Panc1 (cell line): ENCODE results near the gene KCNK15.

Experiments used
- POLR2AphosphoS5 ChIP-seq: IDR thresholded peaks from 2 replicates; pipeline ENCODE4 v1.6.1; 2012; ENCODE audit warnings: mild to moderate bottlenecking, low read depth, low read length, moderate library complexity
- TCF7L2 ChIP-seq: IDR thresholded peaks from 2 replicates; pipeline ENCODE4 v1.6.1; 2011; ENCODE audit warnings: mild to moderate bottlenecking, low read depth, low read length, inconsistent platforms
- TF ChIP-seq, protein P1 (sequence below): fragments of 450-650 bp; IDR thresholded peaks from 2 replicates; pipeline ENCODE4 v1.5.1; 2017; ENCODE audit warnings: mild to moderate bottlenecking
- TF ChIP-seq, protein P2 (sequence below), 2 experiments: IDR thresholded peaks; 2 replicates each; pipeline ENCODE4 v1.6.1; 2011 to 2012; ENCODE audit warnings: low read depth in 2 of 2, control low read depth in 1 of 2, low read length in 1 of 2, mild to moderate bottlenecking in 1 of 2, moderate library complexity in 1 of 2; ENCODE audit not compliant: insufficient read depth in 1 of 2

DNA sequence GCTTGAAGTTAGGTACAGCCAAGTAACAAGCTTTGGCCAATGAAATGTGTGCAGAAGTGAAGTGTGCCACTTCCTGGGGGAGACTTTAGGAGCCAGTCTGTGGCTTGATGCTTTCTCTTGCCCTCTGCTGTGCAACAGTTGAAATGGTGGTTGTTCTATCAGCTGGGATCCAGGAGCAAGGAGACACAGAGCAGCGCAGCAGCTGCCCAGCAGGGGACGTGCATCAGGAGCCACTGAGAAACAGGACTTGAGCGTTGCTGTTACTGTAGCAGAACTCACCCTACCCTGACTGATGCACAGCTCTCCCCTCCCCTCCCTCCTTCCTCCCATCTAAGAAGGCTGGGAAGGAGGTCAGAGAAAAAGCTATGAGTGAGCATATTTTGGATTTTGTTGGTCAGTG, 49.4 kb upstream of the KCNK15 start:
- no peak for TF ChIP-seq POLR2AphosphoS5
- TF ChIP-seq, protein P1, sequence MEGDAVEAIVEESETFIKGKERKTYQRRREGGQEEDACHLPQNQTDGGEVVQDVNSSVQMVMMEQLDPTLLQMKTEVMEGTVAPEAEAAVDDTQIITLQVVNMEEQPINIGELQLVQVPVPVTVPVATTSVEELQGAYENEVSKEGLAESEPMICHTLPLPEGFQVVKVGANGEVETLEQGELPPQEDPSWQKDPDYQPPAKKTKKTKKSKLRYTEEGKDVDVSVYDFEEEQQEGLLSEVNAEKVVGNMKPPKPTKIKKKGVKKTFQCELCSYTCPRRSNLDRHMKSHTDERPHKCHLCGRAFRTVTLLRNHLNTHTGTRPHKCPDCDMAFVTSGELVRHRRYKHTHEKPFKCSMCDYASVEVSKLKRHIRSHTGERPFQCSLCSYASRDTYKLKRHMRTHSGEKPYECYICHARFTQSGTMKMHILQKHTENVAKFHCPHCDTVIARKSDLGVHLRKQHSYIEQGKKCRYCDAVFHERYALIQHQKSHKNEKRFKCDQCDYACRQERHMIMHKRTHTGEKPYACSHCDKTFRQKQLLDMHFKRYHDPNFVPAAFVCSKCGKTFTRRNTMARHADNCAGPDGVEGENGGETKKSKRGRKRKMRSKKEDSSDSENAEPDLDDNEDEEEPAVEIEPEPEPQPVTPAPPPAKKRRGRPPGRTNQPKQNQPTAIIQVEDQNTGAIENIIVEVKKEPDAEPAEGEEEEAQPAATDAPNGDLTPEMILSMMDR: no peak; the same call in 1 of the 2 replicates
- TF ChIP-seq, protein P2, sequence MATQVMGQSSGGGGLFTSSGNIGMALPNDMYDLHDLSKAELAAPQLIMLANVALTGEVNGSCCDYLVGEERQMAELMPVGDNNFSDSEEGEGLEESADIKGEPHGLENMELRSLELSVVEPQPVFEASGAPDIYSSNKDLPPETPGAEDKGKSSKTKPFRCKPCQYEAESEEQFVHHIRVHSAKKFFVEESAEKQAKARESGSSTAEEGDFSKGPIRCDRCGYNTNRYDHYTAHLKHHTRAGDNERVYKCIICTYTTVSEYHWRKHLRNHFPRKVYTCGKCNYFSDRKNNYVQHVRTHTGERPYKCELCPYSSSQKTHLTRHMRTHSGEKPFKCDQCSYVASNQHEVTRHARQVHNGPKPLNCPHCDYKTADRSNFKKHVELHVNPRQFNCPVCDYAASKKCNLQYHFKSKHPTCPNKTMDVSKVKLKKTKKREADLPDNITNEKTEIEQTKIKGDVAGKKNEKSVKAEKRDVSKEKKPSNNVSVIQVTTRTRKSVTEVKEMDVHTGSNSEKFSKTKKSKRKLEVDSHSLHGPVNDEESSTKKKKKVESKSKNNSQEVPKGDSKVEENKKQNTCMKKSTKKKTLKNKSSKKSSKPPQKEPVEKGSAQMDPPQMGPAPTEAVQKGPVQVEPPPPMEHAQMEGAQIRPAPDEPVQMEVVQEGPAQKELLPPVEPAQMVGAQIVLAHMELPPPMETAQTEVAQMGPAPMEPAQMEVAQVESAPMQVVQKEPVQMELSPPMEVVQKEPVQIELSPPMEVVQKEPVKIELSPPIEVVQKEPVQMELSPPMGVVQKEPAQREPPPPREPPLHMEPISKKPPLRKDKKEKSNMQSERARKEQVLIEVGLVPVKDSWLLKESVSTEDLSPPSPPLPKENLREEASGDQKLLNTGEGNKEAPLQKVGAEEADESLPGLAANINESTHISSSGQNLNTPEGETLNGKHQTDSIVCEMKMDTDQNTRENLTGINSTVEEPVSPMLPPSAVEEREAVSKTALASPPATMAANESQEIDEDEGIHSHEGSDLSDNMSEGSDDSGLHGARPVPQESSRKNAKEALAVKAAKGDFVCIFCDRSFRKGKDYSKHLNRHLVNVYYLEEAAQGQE (IDR thresholded peaks at IDR 0.05; ENCODE audit: insufficient read depth in 1 of 2, low read depth in 2 of 2, low read length in 1 of 2): no peak
- TF ChIP-seq TCF7L2: no peak
